Kidney epithelial cell (primary cell): ENCODE data around the gene TIMP2. TPM values are rescaled to one million over a fixed set of nuclear protein-coding genes. Genes with fewer than 3 reads are reported as not detected.

Source experiments
- DNase-seq: peaks from one replicate; pipeline ENCODE4 v3.0.0-alpha.2; 2010; ENCODE audit warnings: low read depth
- H3K27me3 ChIP-seq: 2 replicates; pipeline ENCODE4 v1.6.0; 2011; ENCODE audit warnings: low read length; ENCODE audit not compliant: control insufficient read depth, insufficient read depth
- H3K36me3 ChIP-seq: 2 replicates; pipeline ENCODE4 v1.5.1; 2011; ENCODE audit warnings: low read length; ENCODE audit not compliant: control insufficient read depth, insufficient read depth
- H3K4me3 ChIP-seq: 2 replicates; pipeline ENCODE4 v1.5.1; 2011; ENCODE audit warnings: low read depth, mild to moderate bottlenecking, control low read depth, low read length
- CTCF ChIP-seq: IDR thresholded peaks from 2 replicates; pipeline ENCODE4 v1.5.1; 2011; ENCODE audit warnings: mild to moderate bottlenecking, moderate library complexity, low read length, control low read depth, inconsistent platforms; ENCODE audit not compliant: insufficient read depth, poor library complexity, severe bottlenecking
- total RNA-seq: library from RNA; depleted of rRNA; stranded (reverse); fragments of >200 nt; gene quantifications from 2 replicates; pipeline ENCODE4 v1.2.3, GENCODE V29; 2015

Gene TIMP2
- total RNA-seq, 1 donor from 2014 or later = 130 TPM

DNA sequence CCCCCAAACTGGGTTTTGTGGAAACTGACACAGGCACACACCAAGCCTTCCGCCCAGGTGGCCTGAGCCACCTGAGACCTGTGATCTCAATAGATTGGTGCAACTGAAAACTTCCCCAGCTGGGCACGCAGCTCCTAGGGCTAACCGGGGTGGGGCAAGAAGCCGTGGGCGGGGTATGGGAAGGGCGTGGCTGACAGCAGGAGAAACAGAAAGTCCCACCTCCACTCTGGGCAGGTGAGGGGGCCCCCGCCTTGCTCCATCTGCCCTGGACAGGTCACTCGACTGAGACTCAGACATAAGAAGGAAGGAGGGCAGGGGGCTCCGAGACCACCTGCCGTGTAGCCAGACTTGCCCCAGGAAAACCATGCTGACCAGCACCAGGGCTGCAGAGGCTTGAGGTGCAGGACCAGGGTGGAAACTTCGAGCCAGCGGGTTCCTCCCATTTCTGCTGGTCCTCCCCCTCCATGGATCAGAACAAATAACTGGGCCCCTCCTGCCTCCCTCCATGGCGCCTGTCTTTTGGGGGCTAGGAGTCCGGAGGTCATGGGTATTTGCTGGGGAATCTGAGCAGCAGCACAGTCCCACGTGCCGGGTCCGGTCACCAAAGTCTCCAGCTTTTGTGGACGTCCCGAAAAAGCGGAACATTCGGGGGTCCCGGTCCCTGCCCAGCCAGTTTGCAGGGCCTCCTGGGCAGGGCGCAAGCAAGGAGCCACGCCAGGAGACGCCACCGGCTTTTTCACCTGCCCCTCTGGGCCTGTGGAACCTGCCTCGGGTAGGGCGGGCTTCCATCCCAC, 1.3 kb downstream of the TIMP2 start:
- DNase-seq = no peak
- TF ChIP-seq CTCF = no peak

DNA sequence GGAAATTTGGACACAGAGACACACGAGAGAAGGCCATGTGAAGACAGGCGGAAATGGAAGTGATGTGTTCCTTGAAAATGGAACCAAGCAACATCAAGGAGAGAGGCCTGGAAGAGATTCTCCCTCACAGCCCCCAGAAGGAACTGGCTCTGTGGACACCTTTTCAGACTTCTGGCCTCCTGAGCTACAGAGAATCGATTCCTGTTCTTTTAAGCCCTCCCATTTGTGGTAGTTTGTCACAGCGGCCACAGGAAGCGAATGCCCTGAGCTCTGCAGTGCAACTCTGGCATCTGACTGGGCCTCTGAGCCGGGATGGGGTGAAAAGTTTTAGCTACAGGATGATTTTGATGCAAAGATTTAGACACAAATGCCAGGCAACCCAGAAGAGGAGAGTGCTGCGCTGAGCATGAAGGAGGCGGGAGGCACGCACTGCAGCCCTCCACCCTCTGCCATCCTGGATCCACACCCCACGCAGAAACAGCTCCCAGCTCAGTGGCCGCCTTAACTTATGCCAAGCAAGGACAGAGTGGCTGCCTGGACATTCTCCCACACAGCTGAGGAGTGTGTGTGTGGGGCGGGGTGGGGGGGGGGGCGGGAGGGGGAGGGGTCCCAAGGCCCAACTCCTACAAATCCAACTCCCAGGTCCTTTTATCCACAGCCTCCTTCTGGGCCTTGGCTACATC, 2.2 kb downstream of the TIMP2 start:
- TF ChIP-seq CTCF = no peak
- Histone ChIP-seq H3K27me3 (no peaks in the 10 kb centered on the region), H3K36me3 (no peaks in the 10 kb centered on the region), H3K4me3 (no peak overlapping the region)
- DNase-seq = no peak

More for the DNA sequence above, 1.3 kb downstream of the TIMP2 start:
- Histone ChIP-seq H3K4me3 (peak overlapping the region; percentile 51), H3K36me3 (no peaks in the 10 kb centered on the region), H3K27me3 (no peaks in the 10 kb centered on the region)

- Histone ChIP-seq H3K4me3 (no peak overlapping the region), H3K36me3 (no peaks in the 10 kb centered on the region), H3K27me3 (no peaks in the 10 kb centered on the region)
- no peak for DNase-seq
- no peak for TF ChIP-seq CTCF
These were observed 3.7 kb downstream of the TIMP2 start for GRCh38 chr17:78921437-78921971.

DNA sequence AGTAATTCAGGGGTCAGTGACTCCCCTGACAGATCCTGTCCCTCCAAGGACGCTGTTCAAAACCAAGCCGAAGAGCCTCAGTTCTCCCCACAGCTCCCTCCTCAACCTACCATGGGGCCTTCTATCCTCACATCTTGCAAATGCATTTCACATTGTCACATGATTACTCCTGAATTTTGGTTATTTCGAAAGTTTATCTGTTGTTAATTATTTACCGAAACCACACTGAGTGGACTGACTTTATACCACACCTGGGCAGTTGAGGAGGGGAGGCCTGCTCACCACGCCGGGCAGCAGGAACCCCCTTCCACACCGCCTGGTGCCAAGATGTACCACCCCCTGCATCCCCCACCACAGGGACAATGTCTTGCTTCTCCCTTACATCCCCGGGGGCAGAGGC, 4.7 kb downstream of the TIMP2 start:
- no peak for DNase-seq
- H3K4me3 ChIP-seq = no peak overlapping the region
- no peaks in the 10 kb centered on the region for H3K36me3 ChIP-seq
- no peak for TF ChIP-seq CTCF
- H3K27me3 ChIP-seq = no peaks in the 10 kb centered on the region

GRCh38 chr17:78919861-78920450, 5.2 kb downstream of the TIMP2 start:
- Histone ChIP-seq H3K4me3 (no peak overlapping the region), H3K27me3 (no peaks in the 10 kb centered on the region), H3K36me3 (no peaks in the 10 kb centered on the region)
- TF ChIP-seq CTCF = no peak
- no peak for DNase-seq
